B cell (primary cell): ENCODE measurements around the gene CYTH3.

Source experiments
- CTCF ChIP-seq: fragments of 200-600 bp; IDR thresholded peaks from one replicate; pipeline ENCODE4 v1.8.0; 2022; ENCODE audit warnings: antibody characterized with exemption, mild to moderate bottlenecking
- EZH2 ChIP-seq: IDR thresholded peaks from 2 replicates; pipeline ENCODE4 v1.6.1; 2012; ENCODE audit warnings: borderline replicate concordance, low read depth, mild to moderate bottlenecking, moderate library complexity, low read length; ENCODE audit not compliant: insufficient read depth, poor library complexity, severe bottlenecking

DNA sequence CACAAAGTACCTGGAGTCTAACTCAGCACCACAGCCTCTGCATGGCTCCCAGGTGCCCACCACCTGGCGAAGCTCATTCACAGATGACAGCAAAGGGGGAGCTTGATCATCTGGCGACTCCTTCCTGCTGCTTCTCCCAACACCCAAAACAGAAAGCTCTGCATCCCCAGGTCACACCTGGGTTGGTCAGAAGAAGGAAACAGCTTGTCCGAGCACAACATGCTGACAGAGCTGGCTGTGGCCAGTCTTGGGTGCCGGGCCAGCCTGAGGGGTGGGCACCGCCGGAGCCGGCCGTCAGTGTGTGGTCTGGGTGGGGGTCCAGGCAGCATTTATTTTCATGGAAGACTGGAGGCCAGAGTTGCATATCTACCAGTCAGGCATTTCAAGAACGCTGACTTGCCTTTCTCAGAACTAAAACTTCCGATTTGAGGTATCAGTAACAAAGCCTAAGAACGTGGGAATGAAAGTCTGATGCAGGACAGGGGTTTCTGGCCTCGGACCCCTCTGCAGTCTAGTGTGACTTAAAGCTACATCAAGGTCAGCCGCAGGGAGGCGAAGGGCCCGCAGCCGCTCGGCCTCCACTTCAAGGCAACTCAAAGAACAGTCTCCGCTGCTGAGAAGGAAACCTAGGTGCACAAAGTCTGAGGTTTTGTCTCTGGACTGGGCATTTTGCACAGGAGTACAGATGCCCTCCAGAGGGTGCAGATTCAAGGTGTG is 109.6 kb downstream of the CYTH3 start:
- TF ChIP-seq CTCF (no peak), EZH2 (no peak)
